A204.1 (cell line): Measurements from ENCODE around the gene TMEM151B.

Experiments used
- FAIRE-seq: peaks from 2 replicates; lab custom pipeline; 2012; peaks lifted over from hg19 to GRCh38; lab: Jason Lieb, UNC

TMEM151B gene

GRCh38 chr6:44250718-44251123, 19.5 kb upstream of the TMEM151B start:
- no peak for FAIRE-seq

GRCh38 chr6:44251576-44252524, 18.4 kb upstream of the TMEM151B start:
- FAIRE-seq = no peak

DNA sequence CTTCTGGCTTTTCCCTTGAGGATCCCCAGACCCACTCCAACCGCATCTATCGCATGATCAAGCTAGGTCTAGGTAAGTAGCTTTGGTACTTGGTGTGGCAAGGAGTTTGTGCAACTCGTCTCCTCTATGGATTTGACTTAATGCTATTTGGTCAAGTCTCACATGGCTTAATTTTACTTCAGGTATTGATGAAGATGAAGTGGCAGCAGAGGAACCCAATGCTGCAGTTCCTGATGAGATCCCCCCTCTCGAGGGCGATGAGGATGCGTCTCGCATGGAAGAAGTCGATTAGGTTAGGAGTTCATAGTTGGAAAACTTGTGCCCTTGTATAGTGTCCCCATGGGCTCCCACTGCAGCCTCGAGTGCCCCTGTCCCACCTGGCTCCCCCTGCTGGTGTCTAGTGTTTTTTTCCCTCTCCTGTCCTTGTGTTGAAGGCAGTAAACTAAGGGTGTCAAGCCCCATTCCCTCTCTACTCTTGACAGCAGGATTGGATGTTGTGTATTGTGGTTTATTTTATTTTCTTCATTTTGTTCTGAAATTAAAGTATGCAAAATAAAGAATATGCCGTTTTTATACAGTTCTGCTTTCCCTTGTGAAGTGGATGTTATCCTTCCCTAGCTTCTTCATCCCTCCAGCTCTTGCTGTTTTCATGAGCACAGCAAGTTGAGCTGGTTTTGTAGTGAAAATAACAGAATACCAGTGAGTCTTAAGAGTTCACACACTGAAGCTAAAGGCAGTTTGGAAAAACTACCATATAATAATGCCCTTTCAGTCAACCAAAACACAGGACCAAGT, 16.7 kb upstream of the TMEM151B start:
- FAIRE-seq = no peak

DNA sequence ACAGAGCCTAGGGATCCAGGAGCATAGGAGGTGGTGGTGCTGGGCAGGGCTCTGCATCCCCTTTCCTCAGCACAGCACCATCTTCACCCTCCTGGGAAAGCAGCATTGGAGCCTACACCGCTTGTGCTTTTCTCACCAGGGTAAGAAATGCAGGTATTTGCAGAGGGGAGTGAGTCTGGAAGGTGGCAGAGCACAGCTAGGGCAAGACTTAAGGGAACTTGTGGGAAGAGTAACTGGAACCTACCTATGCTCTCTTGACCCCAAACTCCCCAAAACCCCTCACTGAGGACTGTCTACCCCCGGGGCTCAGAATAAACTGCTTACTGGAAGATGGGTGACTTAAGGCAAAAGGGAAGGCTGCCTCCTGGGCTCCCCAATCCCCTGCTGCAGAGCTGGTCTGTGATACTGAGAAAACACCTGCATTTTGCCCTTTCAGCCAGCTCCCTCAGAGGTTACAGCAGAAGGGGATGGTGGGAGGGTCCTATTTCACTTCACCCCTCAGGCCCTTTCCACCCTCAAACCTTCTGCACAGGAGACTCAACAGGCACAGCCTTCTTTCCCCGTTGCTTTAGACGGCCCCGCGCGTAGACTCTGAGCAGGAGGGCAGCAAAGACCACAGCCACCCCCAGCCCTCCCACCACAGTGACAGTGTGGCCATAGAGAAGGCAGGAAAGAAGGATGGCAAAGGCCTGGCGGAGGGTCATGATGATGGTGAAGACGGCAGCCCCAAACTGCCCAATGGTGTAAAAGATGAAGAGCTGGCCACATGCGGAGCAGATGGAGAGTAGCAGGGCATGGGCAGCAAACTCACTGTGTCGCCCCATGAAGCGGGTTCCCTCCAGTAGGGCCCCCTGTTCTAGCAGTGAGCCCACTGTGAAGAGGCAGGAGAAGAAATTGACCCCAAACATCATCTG, 15.8 kb upstream of the TMEM151B start:
- no peak for FAIRE-seq

- FAIRE-seq = no peak
Observed at GRCh38 chr6:44255105-44255808, 15.0 kb upstream of the TMEM151B start.

GRCh38 chr6:44255871-44256774, 14.1 kb upstream of the TMEM151B start:
- no peak for FAIRE-seq

- FAIRE-seq = no peak
Observed at GRCh38 chr6:44256775-44257024, 13.6 kb upstream of the TMEM151B start.

- no peak for FAIRE-seq
Observed at GRCh38 chr6:44257025-44257752, 13.1 kb upstream of the TMEM151B start, which contains the start of gene SLC35B2. SLC35B2 (minus strand) TSS chr6:44257528; CDS start chr6:44257410, 118 bp downstream.

DNA sequence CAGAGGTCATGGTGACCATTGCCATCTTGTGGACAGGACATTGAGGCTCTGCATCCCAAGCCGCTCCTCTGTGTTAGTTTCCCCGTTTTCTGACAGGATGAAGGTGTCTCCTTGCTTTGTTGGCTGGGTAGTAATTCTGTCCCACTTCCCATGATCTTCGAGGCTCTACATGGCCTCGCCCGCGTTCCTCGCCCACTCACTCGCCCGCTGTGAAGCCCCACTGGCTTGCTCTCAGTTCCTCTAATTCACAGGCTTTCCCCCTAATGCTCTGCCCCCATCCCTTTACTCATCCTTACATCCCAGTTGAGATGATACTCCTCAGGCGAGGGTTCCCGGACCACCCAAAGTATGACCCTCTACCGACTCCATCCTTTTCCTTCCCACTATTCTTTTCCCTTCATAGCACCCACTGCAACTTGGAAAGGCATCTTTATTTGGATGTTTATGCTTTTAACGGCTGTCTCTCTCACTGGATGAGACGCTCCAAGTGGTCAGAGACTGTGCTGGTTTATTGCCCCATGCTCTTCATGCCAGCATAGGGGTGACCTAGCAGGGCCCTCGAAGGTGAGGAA, 12.4 kb upstream of the TMEM151B start:
- FAIRE-seq = no peak

- FAIRE-seq = no peak
Observed at GRCh38 chr6:44258325-44258863, 11.9 kb upstream of the TMEM151B start.

DNA sequence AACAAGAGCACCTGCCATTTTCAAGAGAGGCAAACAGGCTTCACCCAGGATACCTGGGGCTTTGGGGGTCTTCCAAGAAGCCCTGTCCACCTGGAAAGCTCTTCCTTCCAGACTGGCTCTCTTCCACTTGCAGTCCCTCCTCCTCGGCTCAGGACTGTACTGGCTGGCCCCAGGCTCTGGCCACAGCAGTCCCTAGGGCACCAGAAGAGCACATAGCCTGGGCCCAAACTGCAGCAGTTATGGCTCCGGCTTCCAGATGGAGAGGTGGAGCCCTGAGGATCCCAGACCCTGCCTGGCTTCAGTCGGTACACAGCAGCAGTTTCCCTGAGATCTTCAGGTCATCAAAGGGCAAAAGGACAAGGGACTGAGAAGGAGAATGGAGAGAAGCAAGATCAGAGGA, 11.3 kb upstream of the TMEM151B start:
- FAIRE-seq = no peak

- FAIRE-seq = no peak
Observed at GRCh38 chr6:44260011-44260410, 10.2 kb upstream of the TMEM151B start.

GRCh38 chr6:44260451-44261297, 9.6 kb upstream of the TMEM151B start:
- FAIRE-seq = no peak

DNA sequence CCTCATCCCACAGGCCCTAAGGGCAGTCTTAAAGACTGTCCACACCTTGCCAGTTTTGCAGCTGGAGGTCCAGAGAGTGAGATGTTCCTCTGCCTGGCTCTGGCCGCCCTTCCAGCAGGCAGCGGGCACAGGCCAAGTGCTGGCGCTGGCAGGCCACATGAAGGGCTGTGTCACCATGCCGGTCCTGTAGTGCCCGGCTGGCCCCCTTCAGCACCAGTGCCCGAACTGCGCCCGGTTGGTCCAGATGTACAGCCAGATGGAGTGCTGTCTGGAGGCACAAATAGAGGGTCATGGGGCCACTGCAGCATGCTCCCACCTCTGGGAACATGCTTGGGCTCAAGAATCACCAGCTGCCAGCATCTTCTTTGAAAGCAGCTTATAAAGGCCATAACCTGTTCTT, 8.7 kb upstream of the TMEM151B start:
- no peak for FAIRE-seq

- FAIRE-seq = no peak
Observed at GRCh38 chr6:44262467-44263353, 7.5 kb upstream of the TMEM151B start.

DNA sequence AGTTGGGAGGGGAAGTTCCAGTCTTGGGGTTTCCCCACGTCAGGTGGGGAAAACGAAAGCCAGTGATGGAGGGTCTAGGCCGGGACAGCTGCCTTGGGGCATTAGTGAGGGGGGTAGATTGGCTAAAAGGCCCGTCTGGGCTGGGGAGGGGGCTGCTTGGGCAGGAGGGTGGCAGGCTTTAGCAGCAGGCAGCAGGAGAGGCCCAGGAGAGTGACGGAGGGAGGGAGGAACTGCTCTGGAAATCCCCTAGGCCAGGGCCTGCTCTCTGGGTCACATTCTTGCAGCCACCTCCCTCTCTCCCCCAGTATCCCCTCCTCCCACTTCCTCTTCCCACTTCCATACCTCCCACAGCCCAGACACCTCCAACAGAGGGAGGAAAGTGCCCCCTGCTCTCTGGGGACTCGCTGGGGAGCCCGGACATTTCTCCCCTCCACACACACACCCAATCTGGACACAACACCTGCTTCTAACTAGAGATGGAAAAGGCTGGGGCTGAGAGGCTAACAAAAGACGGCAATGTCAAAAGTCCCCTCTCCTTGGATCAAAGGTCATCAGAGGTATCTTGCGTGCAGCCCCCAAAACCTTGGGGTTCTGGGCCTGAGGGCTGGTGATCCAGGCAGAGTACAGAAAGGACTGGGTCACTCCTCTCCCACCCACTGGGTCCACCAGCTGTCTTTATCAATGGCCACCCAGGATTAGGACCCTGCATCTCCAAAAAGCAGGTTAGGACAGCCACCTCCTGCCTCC, 6.7 kb upstream of the TMEM151B start:
- no peak for FAIRE-seq
